Keratinocyte (primary cell): ENCODE results near the gene SECTM1. TPM values are rescaled to one million over a fixed set of nuclear protein-coding genes. Genes with fewer than 3 reads are reported as not detected.

Source experiments
- DNase-seq: peaks from one replicate; pipeline ENCODE4 v3.0.0-alpha.2; 2011; ENCODE audit warnings: low read depth, missing footprints, low spot score
- FAIRE-seq: peaks from 2 replicates; lab custom pipeline; 2011; peaks lifted over from hg19 to GRCh38; lab: Jason Lieb, UNC
- H2AFZ ChIP-seq: 2 replicates; pipeline ENCODE4 v1.6.0; 2012; ENCODE audit warnings: low read length, control low read depth, inconsistent platforms; ENCODE audit not compliant: control insufficient read depth
- H3K27ac ChIP-seq: 2 replicates; pipeline ENCODE4 v1.5.1; 2011; ENCODE audit warnings: low read length; ENCODE audit not compliant: control insufficient read depth, insufficient read depth
- H3K27me3 ChIP-seq: 3 replicates; pipeline ENCODE4 v1.6.0; 2011; ENCODE audit warnings: low read length; ENCODE audit not compliant: control insufficient read depth, insufficient read depth; ENCODE audit errors: extremely low read depth
- H3K36me3 ChIP-seq, 2 experiments: 2 replicates in 1 of 2; 3 replicates in 1 of 2; pipeline ENCODE4 v1.5.1; 2011; ENCODE audit warnings: low read length in 2 of 2, mild to moderate bottlenecking in 1 of 2; ENCODE audit not compliant: control insufficient read depth in 2 of 2, insufficient read depth in 2 of 2; ENCODE audit errors: extremely low read depth in 1 of 2
- H3K4me1 ChIP-seq: 3 replicates; pipeline ENCODE4 v1.5.1; 2011; ENCODE audit warnings: low read length; ENCODE audit not compliant: control insufficient read depth, insufficient read depth; ENCODE audit errors: extremely low read depth
- H3K4me2 ChIP-seq: 3 replicates; pipeline ENCODE4 v1.6.0; 2011; ENCODE audit warnings: low read depth, low read length; ENCODE audit not compliant: control insufficient read depth, insufficient read depth; ENCODE audit errors: extremely low read depth
- H3K4me3 ChIP-seq, 3 experiments: fragments of 200-600 bp in 1 of 3; sonication (generic) in 1 of 3; 2 replicates in 2 of 3; 3 replicates in 1 of 3; pipeline ENCODE4 v1.5.1; 2011 to 2016; ENCODE audit warnings: low read length in 3 of 3, mild to moderate bottlenecking in 3 of 3, control low read depth in 2 of 3, inconsistent platforms in 1 of 3, low read depth in 1 of 3, mixed read lengths in 1 of 3, mixed run types in 1 of 3, moderate library complexity in 1 of 3; ENCODE audit not compliant: control insufficient read depth in 2 of 3, insufficient read depth in 2 of 3; ENCODE audit errors: extremely low read depth in 1 of 3
- H3K79me2 ChIP-seq: 2 replicates; pipeline ENCODE4 v1.6.0; 2012; ENCODE audit warnings: low read length; ENCODE audit not compliant: control insufficient read depth, insufficient read depth
- H3K9ac ChIP-seq: 3 replicates; pipeline ENCODE4 v1.6.0; 2011; ENCODE audit warnings: low read length; ENCODE audit not compliant: control insufficient read depth, insufficient read depth; ENCODE audit errors: extremely low read depth
- H3K9me1 ChIP-seq: 3 replicates; pipeline ENCODE4 v1.6.0; 2011; ENCODE audit warnings: low read length; ENCODE audit not compliant: control insufficient read depth, insufficient read depth; ENCODE audit errors: extremely low read depth
- H3K9me3 ChIP-seq: 2 replicates; pipeline ENCODE4 v1.5.1; 2012; ENCODE audit warnings: low read depth, low read length; ENCODE audit not compliant: control insufficient read depth
- H4K20me1 ChIP-seq: 3 replicates; pipeline ENCODE4 v1.6.0; 2011; ENCODE audit warnings: low read length; ENCODE audit not compliant: control insufficient read depth, insufficient read depth; ENCODE audit errors: extremely low read depth
- EZH2 ChIP-seq: IDR thresholded peaks from one replicate; pipeline ENCODE4 v1.6.1; 2012; ENCODE audit warnings: inconsistent platforms, mild to moderate bottlenecking, low read length, moderate library complexity
- dilution Hi-C: fragments of 300-500 bp; cut with MboI; formaldehyde crosslinking; loops from one replicate; pipeline ENCODE4 v1.7.0; 2020; ENCODE audit warnings: low sequenced_read_pairs; ENCODE audit not compliant: extremely low pct_ligation_motif_present
- polyA plus RNA-seq, 5 experiments: library from polyadenylated mRNA; depleted of rRNA in 3 of 5; stranded (reverse) in 3 of 5; stranded (forward) in 1 of 5; unstranded in 1 of 5; fragments of >200 nt; gene quantifications; 1 replicate in 1 of 5; 2 replicates in 3 of 5; 3 replicates in 1 of 5; pipeline versions ENCODE4 v1.2.1 to v1.2.3, GENCODE V29; 2011 to 2012; ENCODE audit warnings: missing spikeins in 2 of 5, low read depth in 1 of 5, low replicate concordance in 1 of 5
- TF ChIP-seq, protein P1 (sequence below), 3 experiments: IDR thresholded peaks in 1 of 3; conservative IDR thresholded peaks in 1 of 3; optimal IDR thresholded peaks in 1 of 3; 2 replicates in 2 of 3; 3 replicates in 1 of 3; pipeline versions ENCODE3 to v1.5.1; 2011; ENCODE audit warnings: low read length in 3 of 3, mild to moderate bottlenecking in 3 of 3, moderate library complexity in 2 of 3, control low read depth in 1 of 3, inconsistent platforms in 1 of 3; ENCODE audit not compliant: insufficient read depth in 2 of 3; ENCODE audit errors: extremely low read depth in 1 of 3

Gene SECTM1
- polyA plus RNA-seq, 1 donor (not counting 4 experiments of a cell fraction or from before 2014, with no cell fraction given): 2.0 TPM

DNA sequence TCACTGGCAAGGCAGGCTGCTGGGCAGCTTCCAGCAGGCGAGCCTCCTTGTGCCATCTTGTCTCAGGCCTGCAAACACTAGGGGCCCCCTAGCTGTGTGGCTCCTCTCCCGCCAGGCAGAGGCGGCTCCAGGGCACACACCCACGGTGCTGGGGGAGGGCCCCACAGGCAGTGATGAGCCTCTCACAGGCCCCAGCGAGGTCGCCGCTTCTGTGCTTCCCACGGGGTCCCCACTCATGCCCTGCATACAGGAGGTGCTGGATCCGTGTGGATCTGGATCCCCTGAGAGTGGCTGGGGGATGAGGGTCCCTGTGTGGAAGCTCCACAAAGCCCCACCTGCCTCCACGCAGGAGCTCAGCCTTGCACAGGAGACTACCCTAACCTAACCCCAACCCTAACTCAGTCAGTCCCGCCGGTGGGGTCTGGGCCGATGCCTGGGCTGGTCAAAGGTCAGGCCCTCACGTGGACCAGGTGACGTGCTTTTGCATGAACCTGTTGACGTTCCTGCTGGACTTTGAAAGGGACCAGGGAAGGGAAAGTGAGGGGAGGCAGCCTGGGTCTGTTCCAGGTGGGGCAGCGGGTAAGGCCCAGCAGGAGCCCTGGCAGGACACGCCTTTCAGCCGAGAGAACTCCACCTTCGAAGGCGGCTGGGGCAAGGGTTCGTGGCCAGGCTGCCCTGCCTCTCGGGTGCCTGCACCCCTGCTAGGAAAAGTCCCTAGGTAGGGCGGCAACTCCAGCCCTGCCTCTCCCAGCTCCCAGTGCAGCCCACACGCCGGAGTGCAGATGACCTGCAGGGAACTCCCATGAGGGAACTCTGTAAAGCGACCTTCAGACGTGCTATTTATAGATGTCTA is 5.2 kb downstream of the SECTM1 start:
- no peak overlapping the region for H3K27ac ChIP-seq
- peaks cover 2% of the 10 kb centered on the region for H3K9me1 ChIP-seq
- no peak for FAIRE-seq
- H3K9me3 ChIP-seq: no peaks in the 10 kb centered on the region
- no peaks in the 10 kb centered on the region for H3K79me2 ChIP-seq
- no peak overlapping the region for H3K9ac ChIP-seq
- no peak for TF ChIP-seq EZH2
- TF ChIP-seq, protein P1, sequence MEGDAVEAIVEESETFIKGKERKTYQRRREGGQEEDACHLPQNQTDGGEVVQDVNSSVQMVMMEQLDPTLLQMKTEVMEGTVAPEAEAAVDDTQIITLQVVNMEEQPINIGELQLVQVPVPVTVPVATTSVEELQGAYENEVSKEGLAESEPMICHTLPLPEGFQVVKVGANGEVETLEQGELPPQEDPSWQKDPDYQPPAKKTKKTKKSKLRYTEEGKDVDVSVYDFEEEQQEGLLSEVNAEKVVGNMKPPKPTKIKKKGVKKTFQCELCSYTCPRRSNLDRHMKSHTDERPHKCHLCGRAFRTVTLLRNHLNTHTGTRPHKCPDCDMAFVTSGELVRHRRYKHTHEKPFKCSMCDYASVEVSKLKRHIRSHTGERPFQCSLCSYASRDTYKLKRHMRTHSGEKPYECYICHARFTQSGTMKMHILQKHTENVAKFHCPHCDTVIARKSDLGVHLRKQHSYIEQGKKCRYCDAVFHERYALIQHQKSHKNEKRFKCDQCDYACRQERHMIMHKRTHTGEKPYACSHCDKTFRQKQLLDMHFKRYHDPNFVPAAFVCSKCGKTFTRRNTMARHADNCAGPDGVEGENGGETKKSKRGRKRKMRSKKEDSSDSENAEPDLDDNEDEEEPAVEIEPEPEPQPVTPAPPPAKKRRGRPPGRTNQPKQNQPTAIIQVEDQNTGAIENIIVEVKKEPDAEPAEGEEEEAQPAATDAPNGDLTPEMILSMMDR (optimal IDR thresholded peaks at IDR 0.05 in 1 of 3, IDR thresholded peaks at IDR 0.05 in 1 of 3, conservative IDR thresholded peaks at IDR 0.05 in 1 of 3; ENCODE audit: extremely low read depth in 1 of 3, insufficient read depth in 2 of 3, low read length in 3 of 3): peak in 1 of 3 experiments; percentile 22
- no peaks in the 10 kb centered on the region for H3K36me3 ChIP-seq
- H3K4me1 ChIP-seq: peaks cover 33% of the 10 kb centered on the region
- no peak for DNase-seq
- H3K4me3 ChIP-seq: no peak overlapping the region
- peaks cover 35% of the 10 kb centered on the region for H3K27me3 ChIP-seq
- no peak overlapping the region for H3K4me2 ChIP-seq
- no peak overlapping the region for H2AFZ ChIP-seq
- dilution Hi-C loops: no loop called here
- H4K20me1 ChIP-seq: peaks cover 3% of the 10 kb centered on the region

DNA sequence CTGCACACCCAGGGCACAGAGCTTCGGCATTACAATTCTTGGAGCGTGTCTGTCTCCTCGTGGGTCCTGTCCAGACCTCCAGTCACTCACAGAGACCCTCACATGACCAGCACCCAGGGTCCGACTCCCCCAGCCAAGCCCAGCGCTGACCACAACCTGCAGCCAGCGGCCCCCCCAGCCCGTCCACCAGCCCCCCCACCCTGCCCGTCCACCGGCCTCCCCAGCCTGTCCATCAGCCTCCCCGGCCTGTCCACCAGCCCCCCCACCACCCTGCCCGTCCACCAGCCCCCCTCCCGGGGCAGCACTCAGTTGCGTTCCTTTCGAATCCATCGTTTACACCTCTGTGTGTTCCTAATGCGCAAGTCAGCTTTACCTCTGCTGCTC is 5.8 kb downstream of the SECTM1 start:
- no peak overlapping the region for H2AFZ ChIP-seq
- dilution Hi-C loops: no loop called here

More for the DNA sequence above, 5.8 kb downstream of the SECTM1 start:
- H3K9ac ChIP-seq: no peak overlapping the region
- DNase-seq: no peak
- H3K4me2 ChIP-seq: no peak overlapping the region
- TF ChIP-seq EZH2: no peak
- TF ChIP-seq, protein P1 (optimal IDR thresholded peaks at IDR 0.05 in 1 of 3, IDR thresholded peaks at IDR 0.05 in 1 of 3, conservative IDR thresholded peaks at IDR 0.05 in 1 of 3; ENCODE audit: extremely low read depth in 1 of 3, insufficient read depth in 2 of 3, low read length in 3 of 3): no peak
- peaks cover 2% of the 10 kb centered on the region for H3K9me1 ChIP-seq
- peaks cover 3% of the 10 kb centered on the region for H4K20me1 ChIP-seq
- no peak for FAIRE-seq
- H3K36me3 ChIP-seq: no peaks in the 10 kb centered on the region
- no peak overlapping the region for H3K4me3 ChIP-seq
- no peaks in the 10 kb centered on the region for H3K79me2 ChIP-seq
- H3K27ac ChIP-seq: no peak overlapping the region
- peaks cover 35% of the 10 kb centered on the region for H3K27me3 ChIP-seq
- H3K9me3 ChIP-seq: no peaks in the 10 kb centered on the region
- H3K4me1 ChIP-seq: peaks cover 26% of the 10 kb centered on the region
